ENCODE data around the gene DACT1.

Gene DACT1

DNA sequence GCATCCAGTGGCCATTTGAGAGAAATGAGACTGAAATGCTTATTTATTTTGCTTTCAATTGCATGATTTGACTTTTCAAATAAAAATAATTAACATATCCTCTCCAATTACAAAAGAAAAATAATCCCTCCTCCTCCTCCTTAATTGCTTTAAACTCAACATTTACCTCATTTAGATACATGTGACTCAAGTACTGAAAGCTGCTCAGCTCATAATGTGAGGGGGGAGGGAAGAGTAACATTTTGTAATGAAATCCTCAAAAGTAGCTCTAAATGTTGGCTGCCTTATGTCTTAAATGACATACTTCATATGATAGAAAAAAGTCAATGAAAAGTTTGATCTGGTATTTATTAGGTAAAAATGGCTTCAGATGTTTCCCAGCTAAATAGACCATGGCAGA lies 29.0 kb downstream of the DACT1 start:
- TF ChIP-seq POLR2A (IDR thresholded peaks at IDR 0.05; ENCODE audit: low read depth, low read length), result no peak
- no peak for DNase-seq (ENCODE audit: insufficient read length, low spot score)
- FAIRE-seq, result no peak

DNA sequence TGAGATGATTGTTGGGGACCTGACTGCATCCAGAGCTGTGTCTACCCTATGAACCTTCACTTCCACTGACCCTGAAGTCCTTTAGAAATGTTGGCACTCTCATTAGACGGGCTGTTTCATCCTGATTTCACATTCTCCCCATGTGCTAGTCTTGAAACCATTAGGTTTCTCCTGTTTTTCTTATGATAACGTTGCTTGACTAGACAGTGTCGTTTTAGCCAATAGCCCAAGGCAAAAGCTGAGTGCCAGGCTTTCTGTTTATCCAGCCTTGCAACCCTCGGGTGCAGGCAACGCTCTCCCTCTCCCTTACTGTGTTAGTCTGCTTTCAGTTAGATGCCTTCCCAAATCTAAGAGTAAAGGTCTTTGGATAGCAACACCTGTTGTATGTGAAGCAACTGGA lies 30.1 kb downstream of the DACT1 start:
- DNase-seq (ENCODE audit: insufficient read length, low spot score) (no peak), FAIRE-seq (no peak)
- TF ChIP-seq POLR2A (IDR thresholded peaks at IDR 0.05; ENCODE audit: low read depth, low read length), result no peak

DNA sequence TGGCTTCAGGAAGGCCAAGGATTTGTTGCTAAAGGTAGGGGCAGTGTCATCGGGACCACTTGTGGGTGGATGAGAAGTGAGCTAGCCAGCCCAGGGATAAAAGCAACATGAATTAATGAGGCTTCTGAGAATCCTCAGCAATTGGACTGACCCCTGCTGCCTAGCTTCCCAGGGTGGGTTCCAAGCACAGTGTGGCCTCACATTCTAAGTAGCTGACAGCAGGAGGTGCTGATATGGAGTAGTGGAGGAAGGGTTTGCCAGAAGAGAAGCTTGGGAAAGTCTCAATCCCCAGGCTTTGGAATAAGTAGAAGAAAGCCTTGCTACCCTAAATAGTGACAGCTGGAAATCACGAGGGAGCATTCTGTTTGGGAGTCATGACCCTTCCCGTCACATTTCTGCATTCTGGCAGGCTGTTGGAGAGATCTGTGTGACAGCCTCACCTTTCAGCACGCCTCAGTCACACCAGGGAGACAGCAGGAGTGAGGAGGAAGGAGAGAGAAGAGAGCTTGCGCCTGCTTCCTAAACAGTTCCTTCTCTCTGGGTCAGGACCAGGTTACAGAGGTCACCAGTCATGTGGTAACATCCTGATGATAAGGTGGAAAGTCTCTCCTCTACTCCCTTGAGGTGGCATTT lies 31.2 kb downstream of the DACT1 start:
- no peak for TF ChIP-seq POLR2A (IDR thresholded peaks at IDR 0.05; ENCODE audit: low read depth, low read length)
- FAIRE-seq (no peak), DNase-seq (ENCODE audit: insufficient read length, low spot score) (no peak)

DNA sequence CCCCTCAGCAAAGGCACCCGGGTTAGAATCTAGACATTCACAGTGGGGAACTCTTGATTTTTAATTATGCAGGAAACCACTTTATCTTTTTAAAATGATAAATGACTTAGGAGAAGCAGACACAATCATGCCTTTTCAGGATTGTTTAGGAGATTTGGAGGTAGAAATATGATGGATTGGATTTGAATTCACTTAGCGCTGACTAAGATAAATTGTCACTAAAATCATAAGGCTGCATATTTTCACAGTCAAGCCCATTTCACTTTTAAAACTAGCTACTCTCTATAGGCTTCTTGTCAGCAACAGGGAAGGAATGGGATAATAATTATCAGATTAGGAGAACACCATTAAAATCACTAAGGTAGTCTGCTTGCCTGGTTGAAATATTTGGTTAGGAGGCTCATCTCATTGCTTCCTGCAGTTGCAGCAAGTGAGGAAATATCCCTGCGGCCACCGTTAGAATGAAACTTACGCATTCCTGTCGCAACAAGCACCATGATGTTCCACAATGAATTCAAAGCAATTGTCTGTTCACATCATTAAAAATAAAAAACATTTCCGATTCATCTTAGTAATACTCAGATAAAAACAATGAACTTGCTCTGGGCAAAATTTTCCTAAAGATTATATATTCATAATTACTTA lies 31.9 kb downstream of the DACT1 start:
- FAIRE-seq (no peak), DNase-seq (ENCODE audit: insufficient read length, low spot score) (no peak)
- no peak for TF ChIP-seq POLR2A (IDR thresholded peaks at IDR 0.05; ENCODE audit: low read depth, low read length)

DNA sequence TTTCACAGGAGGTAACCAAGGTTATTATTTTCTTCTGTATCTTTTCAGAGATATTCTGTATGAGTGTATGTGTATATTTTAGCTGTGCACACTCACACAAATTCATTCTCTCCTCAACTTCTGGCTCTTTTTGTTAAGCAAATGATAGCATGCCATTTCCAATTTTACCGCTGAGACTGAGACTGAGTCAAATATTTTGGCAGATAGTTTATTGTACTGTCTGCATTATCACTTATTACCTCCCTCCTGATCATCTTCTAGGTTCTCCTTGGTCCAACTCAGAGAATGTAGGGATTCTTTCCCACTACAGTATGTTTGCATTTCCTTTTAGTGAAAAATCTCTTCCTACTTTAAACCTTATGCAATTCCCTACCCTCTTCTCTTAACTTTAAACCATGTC lies 33.3 kb downstream of the DACT1 start:
- TF ChIP-seq POLR2A (IDR thresholded peaks at IDR 0.05; ENCODE audit: low read depth, low read length), result no peak
- DNase-seq (ENCODE audit: insufficient read length, low spot score), result no peak
- FAIRE-seq, result no peak

DNA sequence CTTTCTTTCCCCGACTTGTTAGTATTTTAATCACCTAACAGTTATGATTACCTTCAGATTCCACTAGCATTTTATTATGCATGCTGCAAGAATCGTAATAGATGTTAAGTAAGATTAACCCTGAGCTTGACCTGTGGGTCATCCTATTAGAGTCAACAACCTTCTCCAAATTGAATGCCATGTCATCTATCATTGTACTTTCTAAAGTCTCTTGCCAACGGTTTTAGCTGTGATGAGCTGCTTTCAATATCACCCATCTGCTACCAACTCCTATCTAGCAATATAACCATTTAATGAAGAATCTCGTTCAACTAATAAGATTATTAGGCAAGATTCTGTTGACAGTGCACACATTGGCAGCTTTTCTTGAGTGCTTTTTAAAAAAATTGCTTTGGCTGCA lies 33.7 kb downstream of the DACT1 start:
- FAIRE-seq (no peak), DNase-seq (ENCODE audit: insufficient read length, low spot score) (no peak)
- no peak for TF ChIP-seq POLR2A (IDR thresholded peaks at IDR 0.05; ENCODE audit: low read depth, low read length)

DNA sequence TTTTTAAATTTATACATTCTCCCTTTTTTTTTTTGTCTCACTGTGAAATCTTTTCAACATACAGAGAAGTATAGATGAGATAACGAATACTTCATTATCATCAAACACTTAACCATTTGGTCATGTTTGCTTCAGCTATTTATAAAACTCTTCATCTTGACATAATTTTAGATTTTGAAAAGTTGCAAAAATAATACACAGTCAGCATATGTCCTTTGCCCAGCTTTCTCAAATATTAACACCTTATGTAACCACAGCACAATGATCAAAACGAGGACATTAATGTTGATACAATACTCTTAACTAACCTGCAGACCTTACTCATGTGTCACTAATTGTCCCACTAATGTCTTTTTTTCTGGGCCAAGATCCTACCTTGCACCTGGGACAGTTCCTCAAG lies 36.0 kb downstream of the DACT1 start:
- no peak for FAIRE-seq
- DNase-seq (ENCODE audit: insufficient read length, low spot score), result no peak
- TF ChIP-seq POLR2A (IDR thresholded peaks at IDR 0.05; ENCODE audit: low read depth, low read length), result no peak

DNA sequence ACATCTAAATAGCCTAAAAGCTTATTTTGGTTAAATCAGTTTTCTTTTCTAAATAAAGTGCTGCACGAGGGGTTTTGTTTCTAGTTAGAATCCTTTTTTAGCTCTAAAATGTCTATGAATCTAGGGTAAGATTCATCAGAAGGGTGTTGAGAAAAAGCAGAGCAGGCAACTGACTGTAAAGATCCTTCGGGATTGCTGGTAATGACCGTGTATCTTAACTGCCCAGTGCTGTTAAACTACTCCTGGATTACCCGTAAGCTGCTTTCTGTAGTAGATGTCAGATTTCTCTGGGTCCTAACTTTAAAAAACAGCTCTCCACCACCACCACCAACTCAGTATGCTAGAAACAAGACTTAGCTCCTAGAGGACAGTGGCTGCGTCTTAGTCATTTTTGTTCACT lies 39.2 kb downstream of the DACT1 start:
- FAIRE-seq (no peak), DNase-seq (ENCODE audit: insufficient read length, low spot score) (no peak)
- no peak for TF ChIP-seq POLR2A (IDR thresholded peaks at IDR 0.05; ENCODE audit: low read depth, low read length)

DNA sequence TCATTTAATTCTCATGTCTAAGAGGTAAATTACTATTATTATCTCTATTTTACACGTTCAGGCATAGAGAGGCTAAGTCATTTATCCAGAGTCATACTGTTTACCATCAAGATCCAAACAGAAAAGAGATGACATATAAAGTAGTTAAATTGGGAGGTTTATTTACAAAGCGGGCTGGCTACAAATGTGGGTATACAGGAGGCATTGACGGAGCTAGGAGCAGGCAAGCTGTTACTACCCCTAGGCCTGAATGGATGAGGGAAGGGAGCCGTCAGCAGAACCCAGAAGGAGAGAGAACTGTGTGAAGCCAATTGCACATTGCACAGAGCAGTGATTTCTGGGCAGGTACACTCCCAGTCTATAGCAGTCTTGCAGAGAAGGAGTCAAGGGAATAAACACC lies 39.8 kb downstream of the DACT1 start:
- FAIRE-seq (no peak), DNase-seq (ENCODE audit: insufficient read length, low spot score) (no peak)
- TF ChIP-seq POLR2A (IDR thresholded peaks at IDR 0.05; ENCODE audit: low read depth, low read length), result no peak

DNA sequence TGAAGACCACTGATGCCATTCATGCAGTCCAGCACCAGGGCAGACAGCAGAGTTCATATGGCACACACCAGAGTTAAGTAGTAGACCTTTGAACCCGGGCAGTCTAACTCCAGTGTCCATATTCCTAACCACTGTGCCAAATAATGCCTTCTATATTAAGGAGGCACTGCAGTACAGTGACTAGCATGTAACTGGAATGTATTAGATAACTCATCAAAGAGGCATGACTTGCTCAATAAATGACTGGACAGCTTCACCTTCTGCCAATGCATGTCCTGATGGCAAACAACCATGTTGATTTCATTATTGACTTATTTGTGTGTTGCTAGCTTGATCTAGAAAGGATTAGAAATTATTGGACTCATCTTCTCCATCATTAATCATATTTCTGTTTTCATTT lies 40.2 kb downstream of the DACT1 start:
- FAIRE-seq, result no peak

DNA sequence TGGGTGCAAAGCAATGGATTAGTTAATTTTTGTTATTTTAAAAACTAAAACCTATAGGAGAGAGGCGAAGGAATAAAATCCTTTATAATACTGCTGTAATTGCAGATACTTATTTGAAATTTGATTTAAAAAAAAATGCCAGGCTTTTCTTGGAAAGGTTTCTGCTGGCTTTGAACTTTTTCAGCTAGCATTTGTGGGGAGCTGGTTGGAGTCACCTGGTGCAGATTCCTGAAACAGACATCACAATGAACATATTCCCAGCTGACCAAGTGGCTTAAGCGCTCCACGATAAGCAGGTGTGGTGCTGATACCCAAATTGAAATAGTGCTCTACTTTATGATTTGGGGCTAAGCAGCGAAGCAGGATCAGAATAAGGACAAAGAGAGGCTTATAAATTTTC lies 42.9 kb downstream of the DACT1 start:
- DNase-seq (ENCODE audit: insufficient read length, low spot score) (no peak), FAIRE-seq (no peak)
- TF ChIP-seq POLR2A (IDR thresholded peaks at IDR 0.05; ENCODE audit: low read depth, low read length), result no peak

More for the DNA sequence above, 40.2 kb downstream of the DACT1 start:
- TF ChIP-seq POLR2A (IDR thresholded peaks at IDR 0.05; ENCODE audit: low read depth, low read length), result no peak
- DNase-seq (ENCODE audit: insufficient read length, low spot score), result no peak

DNA sequence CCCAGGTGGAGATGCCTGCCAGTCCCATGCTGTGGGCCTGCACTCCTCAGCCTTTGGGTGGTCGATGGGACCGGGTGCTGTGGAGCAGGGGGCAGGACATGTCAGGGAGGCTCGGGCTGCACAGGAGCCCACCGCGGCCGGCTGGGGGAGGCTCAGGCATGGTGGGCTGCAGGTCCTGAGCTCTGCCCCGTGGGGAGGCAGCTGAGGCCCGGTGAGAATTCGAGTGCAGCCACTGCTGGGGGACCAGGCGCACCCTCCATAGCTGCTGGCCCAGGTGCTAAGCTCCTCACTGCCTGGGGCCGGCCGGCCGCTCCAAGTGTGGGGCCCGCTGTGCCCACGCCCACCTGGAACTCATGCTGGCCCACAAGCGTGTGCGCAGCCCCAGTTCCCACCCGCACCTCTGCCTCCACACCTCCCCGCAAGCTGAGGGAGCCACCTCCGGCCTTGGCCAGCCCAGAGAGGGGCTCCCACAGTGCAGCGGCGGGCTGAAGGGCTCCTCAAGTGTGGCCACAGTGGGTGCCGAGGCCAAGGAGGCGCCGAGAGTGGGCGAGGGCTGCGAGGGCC lies 49.6 kb downstream of the DACT1 start:
- FAIRE-seq, result no peak

DNA sequence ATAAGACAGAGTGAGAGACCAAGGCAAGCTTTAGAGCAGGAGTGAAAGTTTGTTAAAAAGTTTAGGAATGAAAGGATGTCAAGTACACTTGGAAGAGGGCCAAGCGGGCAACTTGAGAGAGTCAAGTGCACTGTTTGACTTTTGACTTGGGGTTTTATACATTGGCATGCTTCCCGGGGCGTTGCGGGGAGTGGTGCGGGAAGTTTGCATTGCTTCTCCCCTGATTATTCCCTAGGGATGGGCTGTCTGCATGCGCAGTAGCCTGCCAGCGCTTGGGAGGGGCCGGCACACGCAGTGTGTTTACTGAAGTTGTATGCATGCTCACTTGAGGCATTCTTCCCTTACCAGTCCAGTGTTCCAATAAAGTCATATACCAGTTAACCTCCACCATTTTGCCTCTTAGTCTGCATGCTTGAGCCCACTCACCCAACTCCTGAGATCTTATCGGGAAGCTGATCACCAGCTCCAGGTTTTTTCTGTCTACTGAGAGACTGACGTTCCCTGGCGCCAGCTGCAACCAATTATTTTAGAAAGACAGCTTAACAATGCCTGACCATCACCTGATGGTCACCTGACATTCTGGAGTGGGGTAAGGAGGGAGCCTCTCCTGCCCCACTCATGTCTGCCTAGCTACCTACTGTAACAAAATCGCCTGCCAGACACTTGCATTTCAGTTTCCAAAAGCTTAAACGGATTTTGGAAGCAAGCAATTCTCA lies 53.2 kb downstream of the DACT1 start:
- TF ChIP-seq POLR2A (IDR thresholded peaks at IDR 0.05; ENCODE audit: low read depth, low read length), result no peak
- DNase-seq (ENCODE audit: insufficient read length, low spot score), result no peak
- FAIRE-seq, result no peak

More for the DNA sequence above, 49.6 kb downstream of the DACT1 start:
- no peak for TF ChIP-seq POLR2A (IDR thresholded peaks at IDR 0.05; ENCODE audit: low read depth, low read length)
- DNase-seq (ENCODE audit: insufficient read length, low spot score), result no peak

DNA sequence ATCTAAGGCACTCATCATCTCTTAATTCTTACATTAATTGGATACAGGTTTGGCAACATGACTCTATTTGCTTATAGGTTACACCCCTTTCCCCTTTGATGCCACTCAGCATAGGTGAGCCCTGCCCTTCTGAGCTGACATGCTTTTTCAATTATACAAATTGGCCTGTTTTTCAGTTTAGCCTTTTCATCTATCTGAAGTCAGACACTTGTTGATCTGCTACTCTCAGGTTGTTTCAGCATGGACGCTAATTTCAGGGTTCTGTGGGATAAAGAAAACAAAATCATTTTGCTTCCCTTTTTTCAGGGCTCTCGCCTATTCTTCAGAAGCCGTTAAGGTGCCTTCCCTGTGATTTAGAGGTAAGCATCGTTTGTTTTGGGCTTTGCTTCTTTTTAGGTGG lies 55.3 kb downstream of the DACT1 start:
- no peak for DNase-seq (ENCODE audit: insufficient read length, low spot score)
- TF ChIP-seq POLR2A (IDR thresholded peaks at IDR 0.05; ENCODE audit: low read depth, low read length), result no peak
- no peak for FAIRE-seq

DNA sequence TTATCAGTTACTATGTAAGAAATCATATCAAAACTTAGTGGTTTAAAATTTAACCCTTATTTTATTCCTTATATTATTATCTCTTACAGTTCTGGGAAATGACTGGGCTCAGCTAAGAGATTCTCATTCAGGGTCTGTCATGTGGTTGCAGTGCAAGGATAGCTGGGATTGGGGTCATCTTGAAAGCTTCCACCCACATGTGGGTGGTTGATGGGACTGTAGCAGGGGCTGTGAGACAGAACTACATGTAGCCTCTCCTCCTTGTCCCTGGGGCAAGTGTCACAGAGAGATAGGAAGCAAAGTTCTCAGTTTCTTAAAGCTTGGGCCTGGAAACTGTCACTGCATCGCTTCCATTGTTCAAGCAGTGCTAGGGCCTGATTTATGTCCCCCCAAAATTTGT lies 57.8 kb downstream of the DACT1 start:
- no peak for DNase-seq (ENCODE audit: insufficient read length, low spot score)
- no peak for TF ChIP-seq POLR2A (IDR thresholded peaks at IDR 0.05; ENCODE audit: low read depth, low read length)
- no peak for FAIRE-seq
